ENCODE data around the gene MRPS23.
"Not testable (repeated sequence)": the region's sequence is repeated elsewhere in the genome, so short reads cannot be mapped to it uniquely, and the experiment has no call there.

Gene MRPS23

DNA sequence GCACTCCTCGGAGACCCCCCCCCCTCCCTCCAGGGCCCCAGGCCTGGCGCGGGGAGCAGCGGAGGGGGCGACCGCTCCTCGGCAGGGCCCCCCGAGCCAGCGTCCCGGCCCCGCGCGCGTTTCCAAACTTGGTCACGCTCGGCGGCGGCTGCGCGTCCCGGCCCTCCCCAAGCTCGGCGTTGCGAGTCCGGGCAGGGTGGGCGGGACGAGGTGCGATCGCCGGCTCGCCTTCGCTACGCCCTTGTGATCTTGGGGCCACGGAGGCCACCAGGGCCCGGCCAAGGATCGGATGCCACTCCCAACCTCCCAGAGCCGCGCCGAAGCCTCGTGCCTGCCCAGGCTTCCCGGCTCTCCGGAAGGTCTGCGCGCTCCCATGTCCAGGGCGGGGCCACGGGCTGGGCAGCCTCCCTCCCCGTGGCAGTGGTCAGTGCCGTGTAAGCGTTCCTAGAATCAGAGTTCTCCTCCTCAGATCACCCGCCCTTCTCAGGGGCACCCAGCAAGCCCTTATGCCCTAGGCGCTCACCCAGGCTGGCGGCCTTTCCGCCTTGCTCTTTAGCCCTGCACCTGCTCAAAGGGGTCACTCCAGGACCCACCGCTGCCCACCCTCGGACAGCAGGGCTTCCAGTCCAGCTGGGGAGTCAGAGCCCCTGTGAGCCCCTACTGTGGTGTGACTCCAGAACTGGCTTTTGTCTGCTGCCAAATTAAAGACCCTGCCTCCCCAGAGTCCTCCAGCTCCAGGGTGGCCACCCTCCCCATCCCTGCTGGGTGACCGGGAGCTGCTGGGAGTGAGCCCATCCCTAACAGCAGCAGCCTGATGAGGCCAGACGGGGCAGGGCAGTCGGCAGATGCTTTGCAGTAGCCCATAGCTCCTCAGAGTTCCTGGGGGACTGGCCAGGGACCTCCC, 12.2 kb upstream of the MRPS23 start:
- no peak for DNase-seq

DNA sequence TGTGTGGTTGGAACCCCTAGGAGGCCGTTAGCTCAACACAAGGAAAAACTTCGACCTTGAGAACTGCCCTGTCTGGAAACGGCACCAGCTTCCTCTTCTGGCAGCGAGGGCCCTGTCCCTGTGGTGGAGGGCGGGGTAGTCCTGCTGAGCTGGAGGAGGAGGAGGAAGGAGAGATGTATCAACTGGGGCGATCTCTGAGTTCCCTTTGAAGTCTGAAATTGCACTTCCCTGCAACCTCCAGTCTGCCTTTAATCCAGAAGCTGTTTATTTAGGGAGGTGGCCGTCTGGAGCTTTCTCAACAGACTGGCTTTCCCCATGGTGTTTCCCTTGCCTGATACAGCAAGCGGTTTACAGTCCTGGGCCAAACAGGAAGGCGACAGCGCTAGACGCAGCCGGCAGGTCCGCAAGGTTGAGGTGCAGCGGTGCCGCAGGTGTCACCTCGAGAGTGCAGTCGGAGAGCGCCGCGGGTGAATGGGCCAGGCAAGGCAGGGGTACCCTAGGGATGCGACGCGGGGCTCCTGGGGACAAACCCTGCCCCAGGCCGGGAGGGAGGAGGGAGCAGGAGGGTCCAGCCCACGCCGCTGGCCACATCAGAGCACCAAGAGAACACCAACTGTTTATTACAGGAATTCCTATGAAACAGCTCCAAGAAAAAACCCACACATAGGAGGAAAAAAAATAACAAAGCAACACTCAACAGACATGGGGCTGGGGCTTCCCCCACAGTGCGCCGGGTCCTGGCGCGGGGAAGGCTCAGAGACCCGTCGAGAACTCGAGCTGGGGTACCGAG, 11.4 kb upstream of the MRPS23 start:
- no peak for DNase-seq

DNA sequence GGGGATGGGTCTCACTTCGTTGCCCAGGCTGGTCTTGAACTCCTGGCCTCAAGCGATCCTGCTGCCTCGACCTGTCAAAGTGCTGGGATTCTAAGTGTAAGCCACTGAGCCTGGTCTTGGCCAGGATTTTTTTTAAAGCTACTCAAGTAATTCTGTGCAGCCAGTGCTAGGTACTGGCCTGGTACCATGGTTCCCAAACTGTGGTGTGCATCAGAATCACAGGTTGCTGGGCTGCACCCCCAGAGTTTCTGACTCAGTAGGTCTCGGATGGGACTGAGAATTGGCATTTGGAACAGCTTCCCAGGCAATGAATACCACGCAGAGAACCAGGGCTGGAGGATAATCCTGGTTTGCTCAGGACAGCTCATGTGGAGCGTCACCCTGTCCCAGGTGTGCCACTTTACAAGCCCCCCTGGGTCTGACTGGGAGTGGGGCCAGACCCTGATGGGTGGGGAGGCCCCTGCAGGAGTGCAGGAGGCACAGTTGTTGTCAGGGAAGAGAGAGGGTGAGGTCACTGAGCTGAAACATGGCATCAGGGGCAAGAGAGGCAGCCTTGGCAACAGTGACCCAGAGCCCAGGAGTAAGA, 10.7 kb upstream of the MRPS23 start:
- DNase-seq: no peak

DNA sequence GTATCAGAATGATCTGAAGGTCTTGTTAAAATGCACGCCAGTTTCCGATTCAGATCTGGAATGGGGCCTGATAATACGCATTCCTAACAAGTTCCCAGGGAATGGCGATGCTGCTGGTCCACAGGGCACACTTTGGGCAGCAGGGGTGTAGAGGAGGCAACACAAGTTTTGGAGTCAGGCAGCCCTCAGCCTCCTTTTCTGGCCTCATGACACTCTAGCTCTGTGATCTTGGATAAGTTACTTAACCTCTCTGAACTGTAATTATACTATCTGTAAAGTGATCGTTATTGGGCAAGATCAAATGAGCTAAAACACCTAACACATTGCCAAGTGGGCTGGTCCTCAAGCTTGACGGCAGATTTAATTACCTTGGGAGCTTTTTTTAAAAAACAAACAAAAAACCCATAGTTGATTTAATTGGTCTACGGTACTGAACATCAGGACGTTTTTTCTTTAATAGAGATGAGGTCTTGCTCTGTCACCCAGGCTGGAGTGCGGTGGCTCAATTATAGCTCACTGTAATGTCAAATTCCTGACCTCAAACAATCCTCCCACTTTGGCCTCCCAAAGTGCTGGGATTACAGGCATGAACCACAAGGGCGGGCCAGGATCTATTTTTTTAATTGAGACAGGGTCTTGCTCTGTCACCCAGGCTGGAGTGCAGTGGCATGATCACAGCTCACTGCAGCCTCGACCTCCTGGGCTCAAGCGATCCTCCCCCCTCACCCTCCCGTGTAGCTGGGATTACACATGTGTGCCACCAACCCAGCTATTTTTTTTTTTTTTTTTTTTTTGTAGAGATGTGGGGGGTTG, 10.0 kb upstream of the MRPS23 start:
- no peak for DNase-seq

DNA sequence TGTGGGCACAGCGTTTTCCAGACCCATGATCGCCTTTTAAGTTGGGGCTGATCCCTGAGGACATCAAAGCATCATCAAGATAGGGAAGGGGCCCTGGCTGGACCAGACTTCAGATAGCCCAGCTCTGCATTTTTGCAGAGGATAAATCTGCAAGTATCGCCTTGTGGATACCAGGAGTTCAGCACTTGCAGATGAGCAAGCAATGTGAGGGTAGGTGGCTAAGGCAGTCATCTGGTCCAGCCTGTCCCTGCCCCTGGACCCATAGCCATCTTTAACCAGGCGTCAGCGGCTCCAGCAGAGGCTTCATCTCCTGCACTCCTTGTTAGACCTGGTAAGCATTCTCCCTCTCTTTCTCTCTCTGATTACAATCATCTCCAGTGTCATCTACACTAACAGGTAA, 9.0 kb upstream of the MRPS23 start:
- DNase-seq: no peak

DNA sequence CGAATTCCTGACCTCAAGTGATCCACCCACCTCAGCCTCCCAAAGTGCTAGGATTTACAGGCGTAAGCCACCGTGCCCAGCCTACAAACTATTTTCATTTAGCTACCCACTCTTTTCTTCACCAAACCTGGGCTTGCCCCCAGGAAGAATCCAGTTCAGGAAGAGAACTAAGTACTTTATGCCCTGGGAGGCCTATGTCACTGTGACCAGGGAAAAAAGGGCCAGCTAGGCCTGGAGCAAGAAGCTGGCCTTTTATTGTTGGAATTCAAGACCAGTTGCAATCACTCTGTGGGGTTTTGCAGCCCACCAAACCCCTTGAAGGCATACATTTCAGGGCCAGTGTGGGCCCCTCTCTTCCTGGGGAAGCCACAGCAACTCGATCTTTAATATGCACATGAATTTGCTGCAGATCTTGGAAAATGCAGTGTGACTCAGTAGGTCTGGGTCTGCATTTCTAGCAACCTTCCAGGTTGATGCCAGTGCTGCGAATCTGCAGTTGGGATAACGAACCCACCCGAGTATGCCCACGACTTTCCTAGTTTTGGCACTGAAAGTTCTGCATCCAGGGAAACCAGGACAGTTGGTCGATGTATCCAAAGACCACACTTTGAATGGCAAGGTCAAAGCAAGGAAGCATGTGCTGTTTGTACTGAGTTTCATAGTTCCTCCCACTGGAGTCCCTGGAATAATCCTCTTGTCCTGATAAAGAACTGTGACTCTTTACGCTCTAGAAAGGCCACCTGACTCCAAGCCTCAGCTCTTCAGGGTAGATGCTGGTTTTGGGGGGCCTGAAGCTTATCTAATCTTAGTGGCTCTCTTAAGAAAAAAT, 7.2 kb upstream of the MRPS23 start:
- DNase-seq: no peak

DNA sequence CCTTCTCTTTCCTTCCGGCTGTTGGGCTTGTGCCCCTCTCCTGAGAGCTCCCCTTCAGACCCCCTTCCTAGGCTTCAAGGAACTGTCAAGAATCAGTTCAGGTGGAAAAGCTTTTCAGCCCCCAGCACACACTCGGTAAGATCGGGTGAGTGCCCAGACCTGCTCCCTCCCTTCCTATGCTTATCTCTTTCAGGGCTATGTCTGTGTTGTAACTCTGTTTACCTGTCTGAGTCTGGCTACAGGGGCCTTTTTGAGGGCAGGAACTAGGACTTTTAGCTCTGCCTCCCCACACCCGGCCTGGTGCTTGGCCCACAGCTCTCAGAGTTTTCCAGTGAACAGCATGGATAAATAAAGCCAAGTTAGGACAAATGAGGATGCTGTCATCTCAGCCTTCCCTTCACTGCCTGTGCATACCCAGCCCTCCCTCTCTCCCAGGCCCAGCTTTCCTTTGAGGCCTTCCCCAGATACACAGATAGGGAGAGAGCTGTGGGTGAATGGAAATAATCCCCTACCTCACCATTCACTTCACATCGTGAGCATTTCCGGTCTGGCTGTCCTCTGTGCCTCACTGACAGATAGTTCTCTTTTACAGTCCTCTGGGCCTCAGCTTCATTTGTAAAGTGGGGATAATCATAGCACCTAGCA, 5.7 kb upstream of the MRPS23 start:
- no peak for DNase-seq

DNA sequence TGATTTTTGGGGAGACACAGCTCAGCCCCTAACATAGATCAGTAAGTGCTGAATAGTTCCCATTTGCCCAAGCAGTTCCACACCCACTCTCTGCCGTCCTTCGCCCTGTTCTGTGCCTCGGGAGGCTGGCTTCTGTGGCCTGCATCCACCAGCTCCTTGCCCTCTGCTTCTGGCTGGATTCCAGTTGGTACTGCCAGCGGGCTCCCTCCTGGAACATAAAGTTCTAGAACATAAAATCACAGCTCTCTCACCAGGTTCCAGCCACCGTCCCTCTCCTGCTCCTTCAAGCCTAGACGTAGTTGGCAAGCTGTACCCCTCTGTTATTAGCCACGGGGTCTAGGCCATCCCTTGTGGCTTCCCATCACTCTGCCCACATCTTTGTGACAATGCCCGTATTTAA, 3.9 kb upstream of the MRPS23 start:
- no peak for DNase-seq

DNA sequence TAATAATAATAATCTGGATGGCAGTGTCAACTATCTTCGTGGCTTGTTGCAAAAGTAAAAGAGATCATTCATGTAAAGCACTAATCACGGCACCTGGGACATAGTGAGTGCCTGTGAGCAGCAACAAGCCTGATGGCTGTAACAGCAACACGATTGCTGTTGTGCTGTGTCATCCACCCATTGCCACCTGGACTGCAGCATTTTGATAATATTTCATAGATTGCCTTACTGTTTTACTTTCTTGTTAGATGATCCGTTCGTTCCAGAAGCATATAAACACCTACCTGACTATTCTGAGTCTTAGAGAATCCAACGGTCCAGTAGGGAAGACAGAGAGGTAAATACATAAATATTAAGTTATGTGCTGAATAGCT, 3.1 kb upstream of the MRPS23 start:
- DNase-seq: no peak

DNA sequence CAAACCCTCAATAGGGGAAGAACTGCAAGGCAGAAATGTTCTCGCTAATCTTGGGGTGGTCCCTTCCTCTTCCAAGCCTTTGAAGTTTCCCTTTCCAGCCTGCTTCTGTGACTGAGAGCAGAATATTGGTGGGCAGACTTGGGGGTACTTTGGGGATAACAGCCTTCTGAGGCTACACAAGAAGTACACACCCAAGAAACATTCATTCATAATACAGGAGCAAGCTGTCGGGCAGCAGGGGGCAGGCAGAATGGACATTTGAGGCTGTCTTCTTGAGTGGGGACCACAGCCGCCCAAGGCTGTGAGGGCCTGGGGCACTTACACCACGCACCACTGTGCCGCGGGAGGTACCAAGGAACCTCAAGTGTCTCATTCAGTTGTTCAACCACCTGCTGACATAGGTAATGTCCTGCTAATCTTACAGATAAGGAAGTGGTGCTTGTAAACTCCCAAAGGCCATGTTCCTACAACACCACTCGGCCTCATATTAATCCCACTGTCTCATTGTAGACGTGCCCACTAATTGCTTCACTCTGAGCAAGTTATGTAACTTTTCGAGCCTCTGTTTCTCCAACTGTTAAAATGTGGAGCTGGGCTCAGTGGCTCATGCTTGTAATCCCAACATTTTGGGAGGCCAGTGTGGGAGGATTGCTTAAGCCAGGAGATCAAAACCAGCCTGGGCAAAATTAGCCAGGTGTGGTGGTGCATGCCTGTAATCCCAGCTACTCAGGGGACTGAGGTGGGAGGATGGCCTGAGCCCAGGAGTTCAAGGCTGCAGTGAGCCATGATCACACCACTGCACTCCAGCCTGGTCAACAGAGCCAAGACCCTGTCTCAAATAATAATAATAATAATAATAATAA, 2.5 kb upstream of the MRPS23 start:
- DNase-seq: no peak

DNA sequence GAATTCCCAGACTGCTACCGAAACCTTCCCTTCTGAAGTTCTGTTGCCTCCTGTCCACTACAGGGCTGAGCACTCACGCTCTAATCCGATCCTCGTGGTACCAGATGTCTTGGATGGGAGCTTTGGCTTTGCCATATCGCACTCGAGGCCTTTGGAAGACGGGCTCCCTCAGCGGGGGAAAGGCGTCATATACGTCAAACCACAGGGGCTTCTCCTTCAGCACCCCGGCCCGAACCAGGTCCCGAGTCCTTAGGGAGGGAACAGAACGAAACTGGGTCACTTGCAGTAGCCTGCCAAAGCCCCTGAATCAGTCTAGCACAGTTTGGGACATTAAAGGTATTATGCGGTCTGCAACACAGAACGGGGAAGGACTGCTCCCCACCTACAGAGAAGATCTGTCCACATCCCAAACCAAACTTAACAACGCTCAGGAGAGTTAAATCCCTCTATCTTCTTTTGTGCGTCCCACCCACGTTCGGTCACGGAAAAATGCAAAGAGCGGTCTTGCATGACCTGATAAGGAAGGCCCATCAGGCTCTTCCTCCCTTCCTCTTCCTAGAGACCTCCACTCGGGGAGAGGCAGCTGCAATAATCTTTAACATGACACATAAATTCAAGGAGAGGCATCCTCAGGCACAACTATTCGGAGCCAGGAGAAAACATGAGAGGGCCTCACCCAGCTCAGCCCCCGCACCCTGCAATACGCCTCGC, 526 bp downstream of the MRPS23 start:
- no peak for DNase-seq

DNA sequence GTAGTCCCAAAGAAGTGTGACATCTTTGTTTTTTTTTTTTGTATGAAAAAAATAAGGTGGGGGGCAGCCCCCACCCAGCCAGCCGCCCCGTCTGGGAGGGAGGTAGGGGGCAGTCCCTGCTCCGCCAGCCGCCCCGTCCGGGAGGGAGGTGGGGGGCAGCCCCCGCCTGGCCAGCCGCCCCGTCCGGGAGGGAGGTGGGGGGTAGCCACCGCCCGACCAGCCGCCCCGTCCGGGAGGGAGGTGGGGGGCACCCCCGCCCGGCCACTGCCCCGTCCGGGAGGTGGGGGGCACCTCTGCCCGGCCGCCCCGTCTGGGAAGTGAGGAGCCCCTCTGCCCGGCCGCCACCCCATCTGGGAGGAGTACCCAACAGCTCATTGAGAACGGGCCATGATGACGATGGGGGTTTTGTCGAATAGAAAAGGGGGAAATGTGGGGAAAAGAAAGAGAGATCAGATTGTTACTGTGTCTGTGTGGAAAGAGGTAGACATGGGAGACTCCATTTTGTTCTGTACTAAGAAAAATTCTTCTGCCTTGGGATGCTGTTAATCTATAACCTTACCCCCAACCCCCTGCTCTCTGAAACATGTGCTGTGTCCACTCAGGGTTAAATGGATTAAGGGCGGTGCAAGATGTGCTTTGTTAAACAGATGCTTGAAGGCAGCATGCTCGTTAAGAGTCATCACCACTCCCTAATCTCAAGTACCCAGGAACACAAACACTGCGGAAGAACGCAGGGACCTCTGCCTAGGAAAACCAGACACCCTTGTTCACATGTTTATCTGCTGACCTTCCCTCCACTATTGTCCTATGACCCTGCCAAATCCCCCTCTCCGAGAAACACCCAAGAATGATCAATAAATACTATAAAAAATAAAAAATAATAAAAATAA, 3.5 kb downstream of the MRPS23 start:
- DNase-seq: not testable (repeated sequence)

DNA sequence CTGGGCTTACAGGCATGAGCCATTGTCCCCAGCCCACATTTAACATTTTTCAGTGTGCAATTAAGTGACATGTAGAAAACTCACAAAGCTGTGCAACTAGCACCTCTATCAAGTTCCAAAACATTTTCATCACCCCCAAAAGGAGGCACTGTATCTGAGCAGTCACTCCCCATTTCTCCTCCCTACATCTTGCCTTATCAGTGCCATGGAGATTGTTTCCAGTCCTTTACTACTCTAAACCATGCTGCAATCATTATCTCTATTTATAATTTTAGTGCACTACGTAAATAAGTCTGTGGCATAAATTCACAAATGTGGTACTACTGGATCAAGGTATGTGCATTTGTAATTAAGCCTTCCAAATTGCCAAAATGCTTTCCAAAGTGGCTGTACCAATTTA, 7.6 kb downstream of the MRPS23 start:
- no peak for DNase-seq

DNA sequence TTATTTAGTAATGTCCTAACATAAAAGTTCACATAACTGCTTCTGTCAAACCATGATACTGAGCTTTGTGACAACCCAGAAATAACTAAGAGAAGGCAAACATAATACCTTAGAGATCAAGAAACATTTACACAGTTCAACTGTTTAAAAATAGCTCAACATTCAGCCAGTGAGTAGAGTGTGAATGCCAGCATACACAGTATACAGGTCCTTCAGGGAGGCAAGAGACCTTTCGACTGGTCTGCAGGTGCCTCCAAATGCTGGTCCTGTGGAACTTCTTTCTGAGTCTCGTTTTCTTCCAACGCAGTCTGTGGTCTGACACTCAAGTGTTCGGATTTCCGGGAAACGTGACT, 10.3 kb downstream of the MRPS23 start:
- no peak for DNase-seq

DNA sequence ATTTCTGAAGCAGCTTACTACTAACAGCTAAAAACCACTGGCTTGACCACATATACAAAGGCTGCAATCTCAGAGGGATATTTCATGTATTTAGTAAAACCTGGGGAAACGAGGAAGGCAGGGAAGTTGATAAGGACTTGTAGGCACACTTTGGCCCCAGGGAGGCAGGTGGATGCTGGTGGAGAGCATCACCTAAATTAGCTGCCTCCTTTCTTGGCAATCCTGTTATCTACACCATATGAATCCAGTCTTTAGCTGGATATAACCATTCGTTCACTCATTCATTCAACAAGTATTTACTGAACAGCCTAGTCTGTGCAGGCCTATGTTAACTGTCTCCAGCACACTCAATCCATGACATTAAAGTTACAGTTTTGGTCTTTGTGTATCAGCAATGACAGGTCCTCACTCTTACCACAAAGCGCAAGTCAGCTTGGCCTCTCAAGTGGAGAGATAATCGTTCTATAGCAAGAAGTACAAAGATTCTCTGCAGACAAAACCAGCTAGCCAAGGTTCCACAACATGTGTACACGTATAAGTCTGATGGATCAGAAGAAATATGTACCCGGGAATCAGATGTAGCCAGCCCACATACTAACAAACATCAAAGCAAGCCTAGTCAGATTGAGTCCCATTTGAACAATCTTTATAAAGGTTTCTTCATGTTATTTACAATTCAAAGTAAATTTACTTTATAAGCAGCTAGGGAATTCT, 10.8 kb downstream of the MRPS23 start:
- no peak for DNase-seq

DNA sequence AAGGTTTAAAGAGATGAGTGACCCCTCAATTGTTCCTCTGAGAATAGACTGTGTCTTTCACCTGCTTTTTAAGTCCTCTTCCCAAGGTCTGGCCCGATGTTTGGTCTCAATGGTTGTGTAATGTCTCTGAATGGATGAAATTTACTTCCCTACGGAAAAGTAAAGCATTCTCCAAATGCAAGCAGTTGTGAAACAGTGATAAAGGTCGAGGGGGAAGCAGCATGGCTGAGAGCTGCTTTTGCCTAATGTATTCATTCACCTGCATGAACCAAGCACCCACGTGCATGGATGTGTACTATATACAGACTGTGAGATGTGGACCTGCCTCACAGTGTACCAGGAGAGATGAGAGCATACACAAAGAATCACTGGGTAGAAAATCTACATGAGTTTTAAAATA, 11.4 kb downstream of the MRPS23 start:
- DNase-seq: no peak

DNA sequence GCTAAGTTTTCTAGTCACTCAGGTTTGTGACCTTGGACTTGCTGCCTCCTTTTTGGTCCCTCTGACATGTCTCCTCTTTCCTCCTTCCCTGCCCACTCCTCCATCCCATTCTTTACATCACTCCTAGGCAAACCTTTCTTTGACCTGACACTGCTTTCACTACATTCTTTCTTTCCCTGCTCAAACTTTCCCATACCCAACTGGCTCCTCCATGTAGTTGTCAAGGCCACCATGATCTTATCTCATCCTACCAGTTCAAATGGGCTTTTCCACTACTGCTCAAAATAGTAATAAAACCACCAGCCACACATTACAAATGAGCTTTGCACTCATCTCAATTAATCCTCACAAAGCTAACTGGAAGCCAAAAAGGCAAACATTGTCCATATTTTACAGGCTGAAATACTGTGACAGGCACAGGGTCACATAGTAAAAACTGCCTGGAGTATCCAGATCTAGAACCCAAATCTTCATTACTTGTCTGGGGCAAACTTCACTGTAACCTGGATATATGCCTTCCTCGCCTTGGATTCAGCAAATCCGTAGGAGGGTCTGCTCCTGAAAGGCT, 14.4 kb downstream of the MRPS23 start:
- no peak for DNase-seq

All from NK-92 treated with Interleukin-12 subunit alpha and Interleukin-12 subunit beta, amount 100 ng/mL, for 24 hours (cell line).